ENCODE data around the gene INPP4B.

Gene INPP4B

GRCh38 chr4:142376204-142376603, 469.9 kb downstream of the INPP4B start:
- no peak for DNase-seq (ENCODE audit: low read depth)

- DNase-seq (ENCODE audit: low read depth), result no peak
Observed at GRCh38 chr4:142373610-142374009, 472.5 kb downstream of the INPP4B start.

DNA sequence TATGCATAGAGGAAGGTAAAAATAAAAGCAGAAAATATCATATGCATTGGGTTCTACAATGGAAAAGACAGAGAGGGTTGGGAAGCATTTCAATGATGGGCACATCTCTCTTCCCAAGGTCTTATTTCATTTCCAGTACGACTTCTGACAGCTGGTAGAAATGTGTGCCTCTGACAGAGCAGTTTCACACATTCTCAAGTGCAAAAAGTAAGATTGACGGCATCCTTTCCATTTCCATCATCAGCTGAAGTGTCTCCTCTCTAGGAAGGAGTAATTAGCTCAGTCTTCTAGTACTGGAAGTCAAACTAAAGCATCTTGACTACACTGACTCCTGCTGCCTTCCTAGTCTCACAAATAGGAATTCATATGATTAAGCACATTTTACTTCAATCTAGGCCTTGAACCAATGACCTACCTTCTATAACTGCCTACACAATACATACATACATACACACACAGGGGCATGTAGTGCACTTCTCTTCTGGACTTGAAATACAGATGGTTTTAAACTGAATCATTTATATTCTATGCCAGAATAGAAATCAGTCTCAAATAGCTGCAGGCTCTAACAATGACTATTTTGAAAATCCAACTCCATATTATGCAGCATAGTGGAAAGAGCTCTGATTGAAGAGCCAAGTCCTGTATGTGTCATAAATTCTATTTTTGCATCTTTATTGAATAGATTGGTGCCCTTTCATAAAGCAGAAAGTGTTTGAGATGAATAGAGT, 473.4 kb downstream of the INPP4B start:
- no peak for DNase-seq (ENCODE audit: low read depth)

- no peak for DNase-seq (ENCODE audit: low read depth)
Observed at GRCh38 chr4:142369141-142369540, 477.0 kb downstream of the INPP4B start.

DNA sequence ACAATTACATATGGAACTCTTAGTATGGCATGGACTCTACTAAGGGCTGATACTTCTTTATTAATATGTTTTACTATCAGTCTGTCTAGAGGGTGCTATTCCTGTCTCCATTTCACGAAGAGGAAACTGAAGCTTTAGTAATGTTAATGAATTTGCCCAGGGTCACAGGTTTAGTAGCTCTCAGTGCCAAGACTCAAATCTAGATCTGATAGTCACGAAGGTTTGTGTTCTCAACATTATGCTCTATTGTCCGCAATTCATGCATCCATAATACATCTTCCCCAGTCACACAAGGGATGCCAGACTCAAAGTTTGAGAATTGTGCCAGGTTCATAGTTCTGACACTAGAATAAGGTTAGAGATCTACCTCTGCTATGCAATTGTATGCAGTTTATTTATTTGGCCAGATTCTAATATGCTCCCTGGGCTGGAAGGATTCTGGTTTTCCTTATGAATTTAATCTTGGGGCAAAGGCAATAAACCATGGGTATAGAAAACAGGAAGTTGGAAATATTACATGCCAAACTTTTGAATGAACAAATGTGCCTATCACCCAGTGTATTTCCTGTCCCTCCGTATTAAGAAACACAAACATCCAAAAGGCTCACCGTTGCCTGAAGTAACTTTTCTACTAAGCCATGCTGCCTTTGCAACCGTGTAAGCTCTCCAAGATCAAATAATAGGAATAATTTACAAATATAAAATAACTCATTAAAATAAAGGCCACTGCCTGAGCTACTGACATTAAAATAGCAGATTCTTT, 478.5 kb downstream of the INPP4B start:
- DNase-seq (ENCODE audit: low read depth), result no peak

DNA sequence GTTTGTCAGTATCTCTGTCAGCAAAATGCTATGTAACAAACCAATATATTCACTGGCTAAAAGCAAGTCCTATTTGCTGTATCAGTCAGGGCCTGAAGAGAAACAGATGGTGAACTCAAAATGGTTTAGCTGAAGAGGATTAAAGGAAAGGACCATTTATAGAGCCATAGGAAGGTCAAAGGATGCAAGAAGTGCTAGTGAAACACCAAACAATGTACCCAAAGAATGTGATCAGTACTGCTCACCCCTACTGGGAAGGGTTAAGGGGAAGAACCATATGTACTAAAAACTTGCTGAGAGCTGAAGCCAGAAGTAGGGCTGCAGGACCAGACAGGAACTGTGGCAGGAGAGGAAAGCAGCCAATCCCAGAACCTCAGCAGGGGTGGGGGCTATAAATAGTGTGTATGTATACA, 479.3 kb downstream of the INPP4B start:
- DNase-seq (ENCODE audit: low read depth), result no peak

DNA sequence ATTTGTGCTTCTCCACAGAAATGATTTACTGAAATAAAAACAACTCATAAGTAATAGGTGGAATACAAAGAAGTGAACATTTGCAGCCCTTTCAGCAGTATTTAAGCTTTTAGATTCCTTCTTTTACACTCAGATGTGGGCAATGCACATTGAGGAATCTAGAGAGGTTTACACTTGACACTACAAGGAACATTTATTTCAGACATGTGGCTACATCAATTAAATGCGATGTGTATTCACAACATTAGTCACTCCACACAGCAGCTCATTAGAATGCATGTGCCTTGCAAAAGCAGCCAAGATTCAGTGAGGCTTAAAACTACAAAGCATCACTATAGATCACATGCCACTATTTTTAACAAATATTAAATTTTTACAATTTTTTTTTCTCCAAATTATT, 480.7 kb downstream of the INPP4B start:
- no peak for DNase-seq (ENCODE audit: low read depth)

GRCh38 chr4:142363686-142364085, 482.4 kb downstream of the INPP4B start:
- DNase-seq (ENCODE audit: low read depth), result no peak

DNA sequence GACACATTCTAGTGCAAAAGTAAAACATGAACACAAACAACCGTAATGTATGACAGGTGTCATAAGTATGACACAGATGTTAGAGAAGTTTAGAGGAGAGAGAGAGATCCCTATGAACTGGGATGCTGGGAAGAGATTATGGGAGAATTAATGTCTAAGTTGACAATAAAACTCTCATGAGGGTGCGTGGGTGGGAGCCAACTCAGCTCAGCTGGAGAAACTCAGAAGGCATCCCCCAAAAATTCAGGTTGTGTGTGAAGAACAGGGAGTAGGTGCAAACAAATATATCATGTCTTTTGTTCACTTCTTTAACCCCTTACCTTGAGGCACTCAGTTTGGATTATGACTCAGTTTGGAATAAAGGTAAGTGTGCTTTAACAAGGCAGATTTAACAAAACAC, 484.1 kb downstream of the INPP4B start:
- DNase-seq (ENCODE audit: low read depth), result no peak

GRCh38 chr4:142360657-142361056, 485.4 kb downstream of the INPP4B start:
- DNase-seq (ENCODE audit: low read depth), result no peak

DNA sequence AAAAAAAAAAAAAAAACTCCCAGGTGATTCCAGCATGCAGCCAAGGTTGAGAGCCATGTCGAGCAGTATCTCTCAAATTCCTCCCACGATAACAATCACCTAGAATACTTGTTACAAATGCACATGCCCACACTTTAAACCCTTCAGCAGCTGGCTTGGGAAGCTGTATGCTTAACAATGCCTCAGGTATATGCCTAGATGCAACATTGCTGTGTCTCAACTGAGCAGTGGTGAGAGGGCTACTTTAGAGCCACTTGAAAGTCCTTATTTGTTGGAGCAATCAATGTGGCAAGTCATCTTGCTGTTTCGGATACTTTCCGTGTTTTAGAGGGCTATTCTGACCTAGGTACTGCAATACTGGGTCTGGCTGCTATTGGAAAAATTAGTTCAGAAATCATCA, 487.4 kb downstream of the INPP4B start:
- DNase-seq (ENCODE audit: low read depth), result no peak

DNA sequence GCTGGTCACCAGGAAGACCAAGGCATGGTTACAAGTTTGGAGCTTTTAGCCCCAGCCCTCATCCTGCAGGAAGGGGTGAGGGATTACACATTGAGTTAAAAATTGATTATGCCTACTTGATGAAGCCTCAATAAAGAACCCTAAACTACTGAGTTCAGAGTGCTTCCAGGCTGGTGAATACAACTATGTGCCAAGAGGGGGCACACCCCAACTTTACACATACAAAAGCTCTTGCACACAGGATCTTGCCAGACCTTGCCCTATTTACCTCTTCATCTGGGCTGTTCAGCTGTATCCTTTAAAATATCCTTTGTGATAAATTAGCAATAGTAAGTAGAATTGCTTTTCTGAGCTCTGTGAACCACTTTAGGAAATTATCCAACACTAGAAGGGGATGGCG, 489.3 kb downstream of the INPP4B start:
- no peak for DNase-seq (ENCODE audit: low read depth)

GRCh38 chr4:142356118-142356759, 489.9 kb downstream of the INPP4B start:
- no peak for DNase-seq (ENCODE audit: low read depth)

GRCh38 chr4:142355421-142355930, 490.6 kb downstream of the INPP4B start:
- no peak for DNase-seq (ENCODE audit: low read depth)

DNA sequence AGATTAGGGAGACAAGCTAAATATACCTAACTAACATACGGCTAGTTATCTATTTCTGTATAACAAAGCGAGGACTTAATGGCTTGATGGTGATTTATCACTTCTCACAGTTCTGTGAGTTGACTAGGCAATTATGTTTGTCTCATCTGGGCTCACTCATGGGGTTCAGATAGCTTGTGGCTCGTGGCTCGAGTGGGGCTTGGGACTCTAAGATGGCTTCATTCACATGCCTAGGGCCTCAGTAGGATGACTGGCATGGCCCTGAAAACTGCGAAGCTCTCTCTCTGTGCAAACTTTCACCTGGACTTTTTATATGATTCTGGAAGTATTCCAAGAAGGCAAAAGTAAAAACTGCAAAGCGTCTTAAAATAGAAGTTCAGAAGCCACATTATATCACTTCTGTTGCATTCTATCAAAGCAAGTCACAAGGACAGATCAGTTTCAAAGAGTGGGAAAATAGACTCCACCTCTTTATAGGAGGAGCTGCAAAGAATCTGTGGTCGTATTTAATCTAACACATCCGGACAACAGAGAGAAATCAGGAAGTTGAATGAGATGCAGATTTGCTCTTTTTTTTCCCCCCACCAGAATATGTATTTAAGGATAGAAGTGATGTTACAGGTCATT, 491.2 kb downstream of the INPP4B start:
- no peak for DNase-seq (ENCODE audit: low read depth)

DNA sequence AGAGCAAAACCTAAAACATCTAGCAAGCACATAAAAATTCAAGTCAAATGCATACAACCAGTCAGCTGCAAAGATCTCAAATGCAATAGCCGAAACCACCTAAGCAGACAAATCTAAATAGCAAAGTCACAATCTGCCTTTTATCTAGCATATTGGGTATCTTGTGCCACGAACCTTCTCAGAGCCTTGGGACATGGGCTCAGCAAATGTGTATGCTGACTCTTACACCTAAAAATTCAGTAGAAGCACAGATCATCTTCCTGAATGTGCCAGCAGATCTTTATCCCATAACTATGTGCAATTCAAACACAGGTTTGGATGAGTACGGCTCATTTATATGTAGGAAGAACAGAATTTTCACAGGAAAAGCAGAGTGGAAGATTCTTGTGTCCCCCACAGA, 492.1 kb downstream of the INPP4B start:
- no peak for DNase-seq (ENCODE audit: low read depth)

GRCh38 chr4:142353149-142353738, 492.9 kb downstream of the INPP4B start:
- no peak for DNase-seq (ENCODE audit: low read depth)

DNA sequence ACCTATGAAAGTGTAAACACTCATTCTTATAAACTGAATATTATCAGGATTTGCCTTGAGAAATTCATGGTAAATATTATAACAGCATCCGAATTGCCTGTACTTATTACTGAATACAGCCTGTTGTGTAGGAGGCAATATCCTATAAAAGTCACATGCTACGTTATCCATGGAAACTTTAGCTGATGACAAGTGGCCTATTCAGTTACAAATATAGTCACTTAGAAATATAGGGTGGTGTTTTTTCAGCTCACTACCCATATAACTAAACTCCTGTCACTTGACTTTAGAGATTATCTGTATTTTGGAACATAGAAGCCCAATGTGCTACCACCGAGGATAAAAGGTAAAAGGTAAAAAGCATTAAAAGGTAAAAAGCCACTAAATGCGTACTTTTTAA, 493.4 kb downstream of the INPP4B start:
- no peak for DNase-seq (ENCODE audit: low read depth)

- DNase-seq (ENCODE audit: low read depth), result no peak
Observed at GRCh38 chr4:142351958-142352357, 494.1 kb downstream of the INPP4B start.

DNA sequence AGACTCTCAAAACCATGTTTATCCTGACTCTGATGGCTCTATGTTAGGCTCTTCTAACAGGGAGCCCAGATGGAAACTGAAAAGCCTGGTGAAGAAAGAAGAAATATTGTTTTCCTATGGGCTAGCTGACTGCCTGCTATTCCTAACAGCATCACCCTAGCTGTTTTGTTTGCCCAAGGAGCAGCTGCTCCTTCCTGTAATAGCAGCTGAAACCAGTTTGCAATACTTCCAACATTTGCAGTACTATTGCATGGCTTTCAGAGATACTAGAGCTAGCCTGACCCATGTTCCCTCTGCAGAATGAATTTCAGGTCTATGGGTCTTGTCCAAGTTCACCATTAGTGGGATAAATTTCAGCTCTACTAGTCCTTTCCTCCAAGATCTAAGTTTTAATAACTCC, 495.2 kb downstream of the INPP4B start:
- no peak for DNase-seq (ENCODE audit: low read depth)

- no peak for DNase-seq (ENCODE audit: low read depth)
Observed at GRCh38 chr4:142348613-142349021, 497.5 kb downstream of the INPP4B start.

GRCh38 chr4:142347241-142347640, 498.9 kb downstream of the INPP4B start:
- no peak for DNase-seq (ENCODE audit: low read depth)

Data from activated T-helper 1 cell treated with Interleukin-2 at 50 U/mL for 16 hours (primary cell).